Nephron progenitor cell (in vitro differentiated cells): ENCODE results near the gene CD40LG.

Experiments
- DNase-seq: peaks from one replicate; pipeline ENCODE4 v3.0.0; 2021
- H3K27ac Mint-ChIP-seq: 2 replicates; pipeline ENCODE4 v1.8.0; 2021; ENCODE audit warnings: mild to moderate bottlenecking, moderate library complexity, mixed read lengths
- H3K27me3 Mint-ChIP-seq: 2 replicates; pipeline ENCODE4 v1.8.0; 2021; ENCODE audit warnings: mild to moderate bottlenecking, low read depth, mixed read lengths; ENCODE audit not compliant: poor library complexity
- H3K36me3 Mint-ChIP-seq: 2 replicates; pipeline ENCODE4 v1.8.0; 2021; ENCODE audit warnings: low read depth, mixed read lengths
- H3K4me1 Mint-ChIP-seq: 2 replicates; pipeline ENCODE4 v1.8.0; 2021; ENCODE audit warnings: mixed read lengths
- H3K4me3 Mint-ChIP-seq: 2 replicates; pipeline ENCODE4 v1.8.0; 2021; ENCODE audit warnings: mild to moderate bottlenecking, moderate library complexity, mixed read lengths
- H3K9me3 Mint-ChIP-seq: 2 replicates; pipeline ENCODE4 v1.8.0; 2021; ENCODE audit warnings: mild to moderate bottlenecking, moderate library complexity, mixed read lengths
- CTCF ChIP-seq: fragments of 200-600 bp; sonication (generic); IDR thresholded peaks from 2 replicates; pipeline ENCODE4 v1.5.0; 2021; ENCODE audit warnings: antibody characterized with exemption

CD40LG gene

GRCh38 chrX:136626237-136626636 is 21.7 kb upstream of the CD40LG start:
- Mint-ChIP-seq H3K4me3 (no peak overlapping the region), H3K4me1 (no peaks in the 10 kb centered on the region), H3K27ac (no peak overlapping the region), H3K36me3 (no peaks in the 10 kb centered on the region), H3K27me3 (peaks cover 5% of the 10 kb centered on the region), H3K9me3 (peaks cover 30% of the 10 kb centered on the region)
- TF ChIP-seq CTCF: no peak
- no peak for DNase-seq

- no peaks in the 10 kb centered on the region for H3K4me1 Mint-ChIP-seq
- peaks cover 30% of the 10 kb centered on the region for H3K9me3 Mint-ChIP-seq
- no peak overlapping the region for H3K4me3 Mint-ChIP-seq
- no peak for TF ChIP-seq CTCF
- H3K27me3 Mint-ChIP-seq: peaks cover 5% of the 10 kb centered on the region
- H3K36me3 Mint-ChIP-seq: no peaks in the 10 kb centered on the region
- H3K27ac Mint-ChIP-seq: no peak overlapping the region
- DNase-seq: no peak
These were observed 21.1 kb upstream of the CD40LG start for GRCh38 chrX:136626891-136627290.

GRCh38 chrX:136627409-136627808 is 20.5 kb upstream of the CD40LG start:
- no peak for TF ChIP-seq CTCF
- Mint-ChIP-seq H3K36me3 (no peaks in the 10 kb centered on the region), H3K4me3 (no peak overlapping the region), H3K4me1 (no peaks in the 10 kb centered on the region), H3K27me3 (peaks cover 5% of the 10 kb centered on the region), H3K9me3 (peaks cover 31% of the 10 kb centered on the region), H3K27ac (no peak overlapping the region)
- DNase-seq: no peak

- Mint-ChIP-seq H3K4me3 (no peak overlapping the region), H3K27ac (no peak overlapping the region), H3K4me1 (no peaks in the 10 kb centered on the region), H3K9me3 (peaks cover 32% of the 10 kb centered on the region), H3K36me3 (no peaks in the 10 kb centered on the region), H3K27me3 (peaks cover 5% of the 10 kb centered on the region)
- TF ChIP-seq CTCF: no peak
- DNase-seq: no peak
These were observed 18.7 kb upstream of the CD40LG start for GRCh38 chrX:136629084-136629750.

GRCh38 chrX:136630881-136631280 is 17.1 kb upstream of the CD40LG start:
- Mint-ChIP-seq H3K27me3 (peaks cover 5% of the 10 kb centered on the region), H3K27ac (no peak overlapping the region), H3K4me1 (peaks cover 14% of the 10 kb centered on the region), H3K36me3 (no peaks in the 10 kb centered on the region), H3K9me3 (peaks cover 39% of the 10 kb centered on the region), H3K4me3 (no peak overlapping the region)
- DNase-seq: no peak
- no peak for TF ChIP-seq CTCF

GRCh38 chrX:136635235-136635634 is 12.7 kb upstream of the CD40LG start:
- Mint-ChIP-seq H3K36me3 (no peaks in the 10 kb centered on the region), H3K4me1 (peaks cover 29% of the 10 kb centered on the region), H3K27ac (peak overlapping the region; percentile 45), H3K4me3 (no peak overlapping the region), H3K27me3 (peaks cover 5% of the 10 kb centered on the region), H3K9me3 (peaks cover 56% of the 10 kb centered on the region)
- no peak for DNase-seq
- TF ChIP-seq CTCF: no peak
